IPS DF 6.9 (cell line): Measurements from ENCODE around the gene GATD1.

Experiments
- DNase-seq: peaks from one replicate; pipeline ENCODE4 v3.0.0-alpha.2; 2013; ENCODE audit warnings: low read depth, low spot score
- H3K27ac ChIP-seq: one replicate; pipeline ENCODE4 v1.5.1; 2013; ENCODE audit warnings: low read length, control low read depth
- H3K27me3 ChIP-seq: 2 replicates; pipeline ENCODE4 v1.6.1; 2013; ENCODE audit warnings: mild to moderate bottlenecking, low read length; ENCODE audit not compliant: control insufficient read depth, insufficient read depth
- H3K36me3 ChIP-seq: 2 replicates; pipeline ENCODE4 v1.6.1; 2013; ENCODE audit warnings: low read length; ENCODE audit not compliant: control insufficient read depth, insufficient read depth
- H3K4me1 ChIP-seq: 2 replicates; pipeline ENCODE4 v1.6.1; 2013; ENCODE audit warnings: low read length; ENCODE audit not compliant: control insufficient read depth, insufficient read depth
- H3K4me3 ChIP-seq: 2 replicates; pipeline ENCODE4 v1.5.1; 2013; ENCODE audit warnings: mild to moderate bottlenecking, low read length
- H3K9me3 ChIP-seq: 2 replicates; pipeline ENCODE4 v1.6.1; 2013; ENCODE audit warnings: low read length, inconsistent platforms; ENCODE audit not compliant: control insufficient read depth, insufficient read depth
- WGBS: extraction: QIAGEN DNeasy Blood & Tissue Kit; methylation state at CpG from one replicate; pipeline ENCODE4 v1.1.7; 2013; ENCODE audit warnings: mixed read lengths, missing lambda C conversion rate; ENCODE audit not compliant: insufficient read length, insufficient coverage; 5-methylcytosine and 5-hydroxymethylcytosine counted together

GATD1 gene

DNA sequence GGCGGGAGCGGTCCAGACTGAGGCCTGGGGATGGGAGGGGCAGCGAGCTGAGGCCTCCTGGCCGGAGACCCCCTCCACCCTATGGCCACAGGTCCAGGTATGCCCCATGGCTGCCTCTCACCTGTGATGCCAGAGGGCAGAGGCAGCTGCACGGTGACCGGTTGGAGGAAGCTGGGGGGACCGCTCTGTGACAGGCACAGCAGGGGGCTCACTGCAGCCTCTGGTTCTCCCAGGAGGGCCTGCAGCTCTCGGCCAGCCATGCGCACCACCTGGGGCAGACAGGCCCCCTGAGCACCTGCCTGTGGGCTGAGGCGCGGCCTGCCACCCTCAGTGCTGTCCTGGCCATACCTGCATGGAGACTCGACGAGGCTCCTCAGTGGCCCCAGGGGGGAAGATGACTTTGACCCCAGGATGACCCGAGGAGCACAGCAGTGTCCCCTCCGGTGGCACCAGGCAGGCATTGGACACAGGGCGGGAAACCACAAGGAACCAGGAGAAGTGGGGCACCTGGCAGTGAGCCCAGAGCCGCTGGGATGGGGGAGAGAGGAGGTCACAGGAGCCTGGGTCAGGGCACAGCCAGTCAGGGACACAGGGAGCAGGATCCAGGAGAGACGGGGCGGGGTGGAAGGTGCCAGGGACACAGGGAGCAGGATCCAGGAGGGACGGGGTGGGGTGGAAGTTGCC is 24.0 kb upstream of the GATD1 start:
- peaks cover 9% of the 10 kb centered on the region for H3K4me1 ChIP-seq
- no peaks in the 10 kb centered on the region for H3K9me3 ChIP-seq
- no peak overlapping the region for H3K4me3 ChIP-seq
- DNase-seq: no peak
- H3K27me3 ChIP-seq: no peaks in the 10 kb centered on the region
- peaks cover 26% of the 10 kb centered on the region for H3K36me3 ChIP-seq
- no peak overlapping the region for H3K27ac ChIP-seq
- no CpG with 5 or more reads among the region's 20 CpGs for WGBS

DNA sequence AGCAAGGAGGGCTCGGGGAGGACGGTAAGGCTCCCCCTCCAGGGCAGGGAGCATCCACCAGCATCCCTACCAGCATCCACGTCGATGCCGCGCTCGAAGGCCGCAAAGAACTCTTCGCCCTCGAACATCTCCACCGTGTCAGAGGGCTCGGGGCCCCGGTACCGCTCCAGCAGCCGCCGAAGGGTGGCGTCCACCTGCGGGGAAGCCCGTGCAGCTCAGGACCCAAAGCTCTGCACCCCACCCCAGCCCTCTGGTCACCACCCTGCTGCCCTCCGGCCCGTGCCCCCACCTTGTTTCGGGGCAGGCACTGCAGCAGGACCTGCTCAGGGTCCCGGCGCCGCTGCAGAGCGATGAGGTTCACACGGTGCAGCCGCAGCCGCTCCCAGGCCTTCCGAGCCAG is 23.2 kb upstream of the GATD1 start:
- Histone ChIP-seq H3K36me3 (peaks cover 26% of the 10 kb centered on the region), H3K9me3 (no peaks in the 10 kb centered on the region), H3K27ac (no peak overlapping the region), H3K27me3 (no peaks in the 10 kb centered on the region), H3K4me3 (no peak overlapping the region), H3K4me1 (peaks cover 11% of the 10 kb centered on the region)
- no peak for DNase-seq
- WGBS: no CpG with 5 or more reads among the region's 30 CpGs

DNA sequence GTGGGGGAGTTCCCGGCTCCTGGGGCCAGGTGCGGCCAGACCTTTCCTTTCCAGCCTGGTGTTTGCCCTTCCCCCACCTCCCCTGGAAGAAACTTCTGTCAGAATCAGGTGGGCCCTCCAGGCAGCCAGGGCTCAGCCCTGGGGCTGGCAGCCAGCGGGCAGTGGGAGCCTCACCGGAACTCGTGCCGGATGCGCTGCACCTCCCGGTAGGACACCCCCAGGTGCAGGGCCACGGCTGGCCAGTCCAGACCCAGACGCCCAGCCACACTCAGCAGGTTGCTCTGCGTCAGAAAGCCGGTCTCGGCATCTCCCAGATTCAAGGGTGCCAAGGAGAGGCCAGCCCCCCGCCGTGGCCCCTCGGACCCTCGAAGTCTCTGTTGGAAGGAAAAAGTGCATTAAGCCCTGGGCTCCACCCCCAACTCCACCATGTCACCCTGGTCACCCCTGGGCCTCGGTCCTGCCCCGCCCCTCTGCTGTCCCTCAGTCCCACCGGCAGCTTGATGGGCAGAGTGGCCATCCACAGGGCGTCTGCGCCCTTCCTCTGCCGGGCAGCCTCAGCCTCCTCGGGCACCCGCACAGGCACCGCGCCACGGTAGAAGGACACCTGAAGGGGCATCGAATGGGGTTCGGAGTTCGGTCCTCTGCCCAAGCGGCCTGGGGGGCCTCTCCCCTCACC is 22.5 kb upstream of the GATD1 start:
- no peak overlapping the region for H3K27ac ChIP-seq
- WGBS: no CpG with 5 or more reads among the region's 32 CpGs
- no peak for DNase-seq
- H3K36me3 ChIP-seq: peaks cover 26% of the 10 kb centered on the region
- no peaks in the 10 kb centered on the region for H3K9me3 ChIP-seq
- H3K4me1 ChIP-seq: peaks cover 11% of the 10 kb centered on the region
- H3K4me3 ChIP-seq: no peak overlapping the region
- H3K27me3 ChIP-seq: no peaks in the 10 kb centered on the region

DNA sequence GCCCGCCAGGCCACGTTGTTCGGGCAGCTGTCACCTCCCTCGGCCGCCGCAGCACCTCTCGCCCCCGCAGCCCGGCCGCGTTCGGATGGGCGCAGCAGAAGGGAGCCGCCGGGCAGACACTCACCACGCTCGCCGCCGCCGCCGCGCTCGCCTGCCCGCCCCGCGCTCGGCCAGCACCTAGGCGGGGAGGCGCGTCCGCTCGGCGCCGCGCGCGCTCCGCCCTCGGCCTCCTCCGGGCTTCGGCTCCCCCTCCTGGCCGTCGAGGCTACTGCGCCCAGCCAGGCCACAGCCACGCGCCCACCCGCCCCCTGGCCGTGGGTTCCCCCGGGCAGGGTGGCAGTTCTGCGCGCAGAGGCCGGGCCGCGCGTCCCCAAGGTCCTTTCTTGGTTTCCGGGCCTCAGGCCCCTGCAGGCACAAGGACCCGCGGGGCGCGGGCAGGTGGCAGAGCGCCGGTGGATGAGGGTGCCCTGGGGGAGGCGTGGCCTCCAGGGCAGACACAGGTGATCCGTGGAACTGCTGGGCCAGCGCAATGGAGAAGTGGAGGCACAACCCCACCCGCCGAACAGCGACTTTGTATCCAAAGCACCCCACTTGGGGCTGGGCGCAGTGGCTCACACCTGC is 20.9 kb upstream of the GATD1 start, which contains the start of gene SLC25A22:
Gene SLC25A22 (minus strand): TSS at position 189 of the 621 bp plus-strand sequence. CDS start 3,275 bp downstream, outside the sequence.
- no peaks in the 10 kb centered on the region for H3K9me3 ChIP-seq

DNA sequence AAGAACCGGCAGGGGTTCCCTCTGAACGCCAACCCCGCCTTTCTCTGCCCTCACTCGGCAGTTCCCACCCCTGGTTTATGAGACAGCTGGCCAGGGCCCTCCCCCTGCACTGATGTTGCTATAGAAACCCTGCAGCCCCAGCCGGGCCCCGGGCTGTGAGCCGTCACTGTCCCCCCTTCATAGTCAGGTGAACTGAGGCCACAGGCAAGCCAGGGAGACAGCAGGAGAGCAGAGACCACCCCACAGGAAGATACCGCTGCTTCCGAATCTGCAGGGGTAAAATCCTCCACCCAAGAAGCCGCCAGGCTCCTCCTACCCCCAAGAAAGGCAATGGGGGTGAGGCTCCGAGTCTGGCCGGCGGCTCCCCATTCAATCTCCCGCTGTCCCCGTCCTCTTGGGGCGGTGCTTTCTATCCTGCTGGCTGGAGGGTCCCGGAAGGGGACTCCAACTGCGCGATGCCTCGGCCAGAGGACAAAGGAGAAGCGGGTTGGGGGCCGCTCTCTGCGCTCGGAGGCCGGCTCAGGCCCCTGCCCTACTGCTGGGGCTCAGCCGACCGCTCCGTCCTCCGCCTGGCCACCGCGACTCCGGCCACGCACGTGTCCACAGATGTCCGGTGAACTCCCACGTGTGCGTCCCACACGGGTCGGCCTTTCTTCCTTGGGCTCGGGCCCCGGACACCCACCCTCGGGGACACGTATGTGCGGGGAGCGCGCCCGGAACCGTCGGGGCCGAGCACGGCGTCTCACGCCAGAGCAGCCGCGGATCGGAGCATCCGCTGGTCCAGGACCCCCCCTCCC is 20.2 kb upstream of the GATD1 start:
- Histone ChIP-seq H3K4me1 (peaks cover 7% of the 10 kb centered on the region), H3K27ac (no peak overlapping the region), H3K36me3 (peaks cover 24% of the 10 kb centered on the region), H3K9me3 (no peaks in the 10 kb centered on the region), H3K4me3 (peak overlapping the region; percentile 60), H3K27me3 (no peaks in the 10 kb centered on the region)
- no CpG with 5 or more reads among the region's 57 CpGs for WGBS
- no peak for DNase-seq

More for the DNA sequence above, 20.9 kb upstream of the GATD1 start, which contains the start of gene SLC25A22:
- no CpG with 5 or more reads among the region's 69 CpGs for WGBS
- H3K27ac ChIP-seq: no peak within 1 kb of the TSS
- H3K27me3 ChIP-seq: no peaks in the 10 kb centered on the region
- peak within 1 kb of the TSS; percentile 60 for H3K4me3 ChIP-seq
- DNase-seq: no peak
- H3K36me3 ChIP-seq: peaks cover 29% of the 10 kb centered on the region
- H3K4me1 ChIP-seq: peaks cover 7% of the 10 kb centered on the region

DNA sequence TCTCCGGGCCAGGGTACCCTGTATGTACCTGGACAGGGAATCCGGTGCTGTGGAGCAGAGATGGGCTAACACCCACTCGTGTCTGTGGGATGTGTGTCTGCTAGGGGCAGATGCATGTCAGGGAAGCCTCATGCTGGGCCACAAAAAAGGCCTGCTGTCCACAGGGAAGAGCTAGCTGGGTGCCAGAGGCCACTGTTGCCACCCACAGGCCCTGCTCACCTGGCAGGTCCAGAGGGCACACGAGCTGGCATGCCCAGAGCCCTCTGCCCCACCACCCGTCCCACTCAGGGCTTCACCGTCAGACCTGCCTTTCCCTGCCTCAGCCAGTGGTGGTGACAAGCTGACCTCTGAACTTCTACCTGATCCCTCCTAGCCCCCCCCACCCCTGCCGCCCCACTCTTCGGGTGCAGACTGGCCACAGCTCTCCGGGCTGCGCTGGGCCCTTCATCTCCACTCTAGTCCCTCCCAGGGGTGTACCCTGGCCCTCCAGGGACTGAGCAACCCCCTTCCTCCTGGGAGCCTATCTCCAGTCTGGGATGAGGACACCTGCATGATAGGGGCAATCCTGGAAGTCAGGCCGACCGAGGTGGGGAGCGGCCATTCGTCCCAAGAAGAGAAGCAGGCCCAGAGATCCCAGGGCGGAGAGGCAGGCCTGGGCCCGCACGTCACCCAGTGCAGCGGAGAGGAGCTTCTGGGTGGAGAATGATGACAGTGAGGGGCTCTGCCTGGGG is 19.4 kb upstream of the GATD1 start:
- Histone ChIP-seq H3K27me3 (no peaks in the 10 kb centered on the region), H3K9me3 (no peaks in the 10 kb centered on the region), H3K27ac (no peak overlapping the region), H3K36me3 (peaks cover 19% of the 10 kb centered on the region), H3K4me1 (peaks cover 7% of the 10 kb centered on the region), H3K4me3 (peak overlapping the region; percentile 60; the same call in 1 of the 2 replicates)
- no peak for DNase-seq
- no CpG with 5 or more reads among the region's 18 CpGs for WGBS

DNA sequence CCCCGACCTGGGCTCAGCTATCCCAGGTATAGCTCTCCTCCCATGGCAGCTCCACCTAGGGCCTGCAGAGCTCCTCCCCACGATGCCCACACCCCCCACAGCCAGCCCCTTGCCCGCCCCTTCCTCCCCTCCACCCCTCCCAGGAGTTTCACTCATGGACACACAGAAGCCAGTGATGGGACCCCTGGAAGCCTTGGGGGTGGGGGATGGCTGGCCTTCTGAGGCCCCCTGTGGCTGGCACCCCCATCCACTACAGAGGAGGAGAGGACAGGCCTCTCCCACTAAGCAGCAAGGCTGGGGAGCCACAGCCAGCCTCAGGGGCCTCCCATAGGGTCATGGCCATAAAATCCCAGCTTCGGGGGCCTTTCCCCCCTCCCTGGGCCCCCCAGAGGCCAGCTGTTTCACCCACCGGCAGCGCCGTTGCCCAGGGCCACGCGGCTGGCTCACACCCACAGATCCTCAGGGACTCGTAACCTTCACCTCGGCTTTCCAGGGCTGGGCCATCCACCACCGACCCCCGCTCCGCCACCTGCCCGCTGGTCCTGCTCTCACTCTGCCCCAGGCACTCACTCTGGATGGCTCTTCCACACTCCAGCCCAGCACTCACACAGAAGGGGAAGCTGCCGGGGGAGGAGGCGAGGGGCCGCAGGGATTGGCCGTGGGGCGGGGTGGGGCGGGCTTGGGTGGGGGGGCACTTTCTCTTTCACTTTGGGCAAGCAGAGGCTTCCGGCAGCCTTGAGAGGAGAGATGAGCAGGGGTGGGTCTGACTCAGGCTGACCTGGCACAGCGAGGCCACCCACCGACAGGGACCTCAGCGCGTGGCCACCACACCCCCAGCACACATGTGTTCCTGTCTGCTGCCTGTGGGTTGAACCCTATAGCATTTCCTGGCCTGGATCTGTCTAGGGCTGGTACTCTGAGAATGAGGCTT is 18.6 kb upstream of the GATD1 start:
- no CpG with 5 or more reads among the region's 26 CpGs for WGBS
- H3K9me3 ChIP-seq: no peaks in the 10 kb centered on the region
- DNase-seq: no peak
- no peaks in the 10 kb centered on the region for H3K27me3 ChIP-seq
- no peak overlapping the region for H3K27ac ChIP-seq
- H3K4me3 ChIP-seq: no peak overlapping the region
- H3K36me3 ChIP-seq: peaks cover 18% of the 10 kb centered on the region
- peaks cover 7% of the 10 kb centered on the region for H3K4me1 ChIP-seq

DNA sequence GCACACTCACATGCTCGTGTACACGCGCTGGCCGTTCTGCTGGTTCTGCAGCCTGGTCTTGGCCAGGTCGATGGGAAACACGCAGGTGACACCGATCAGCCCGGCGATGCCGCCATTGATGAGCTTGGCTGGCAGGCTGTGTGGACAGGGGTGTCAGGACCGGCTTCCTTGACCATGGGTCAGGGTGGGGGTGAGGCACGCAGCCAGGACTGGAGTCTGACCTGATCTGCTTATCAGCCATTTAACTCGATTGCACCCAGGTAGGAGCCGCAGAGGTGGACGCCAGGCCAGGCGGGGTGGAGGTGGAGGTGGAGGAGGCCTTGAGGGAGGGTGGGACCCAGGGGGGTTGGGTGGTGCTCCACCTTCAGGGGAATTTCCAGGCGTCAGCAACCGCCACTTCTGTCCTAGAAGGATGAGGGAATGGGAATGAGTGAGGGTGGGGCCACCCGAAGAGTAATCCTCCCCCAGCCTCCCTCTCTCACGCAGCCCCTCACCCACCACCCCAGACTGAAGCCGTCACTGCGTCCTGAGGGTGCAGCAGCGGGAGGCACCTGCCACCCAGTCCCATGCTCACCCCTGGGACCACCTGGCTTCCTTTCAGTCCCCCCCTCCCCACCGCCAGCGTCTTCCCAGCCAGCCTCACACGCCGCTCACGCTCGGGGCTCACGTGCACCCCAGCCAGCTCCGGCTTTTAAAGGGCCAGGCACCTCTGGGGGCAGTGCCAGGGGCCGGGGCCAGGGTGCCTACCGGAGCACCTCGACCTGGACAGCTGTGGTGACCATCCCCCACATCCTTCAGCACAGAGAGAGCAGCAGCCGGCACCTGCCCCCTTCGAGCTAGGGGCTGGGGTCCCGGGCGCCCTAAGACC is 17.7 kb upstream of the GATD1 start:
- Histone ChIP-seq H3K4me1 (peaks cover 9% of the 10 kb centered on the region), H3K9me3 (no peaks in the 10 kb centered on the region), H3K4me3 (no peak overlapping the region), H3K36me3 (peaks cover 10% of the 10 kb centered on the region; the same call in 1 of the 2 replicates), H3K27me3 (no peaks in the 10 kb centered on the region), H3K27ac (no peak overlapping the region)
- no peak for DNase-seq
- no CpG with 5 or more reads among the region's 38 CpGs for WGBS
